ENCODE measurements around the gene CBFA2T2.
"Not testable (repeated sequence)": the region's sequence is repeated elsewhere in the genome, so short reads cannot be mapped to it uniquely, and the experiment has no call there.

The CBFA2T2 gene

GRCh38 chr20:33508015-33508414, 18.1 kb downstream of the CBFA2T2 start:
- DNase-seq = not testable (repeated sequence)

GRCh38 chr20:33509057-33509456, 19.2 kb downstream of the CBFA2T2 start:
- DNase-seq = not testable (repeated sequence)

- DNase-seq = not testable (repeated sequence)
These were observed 22.0 kb downstream of the CBFA2T2 start for GRCh38 chr20:33511876-33512275.

- no peak for DNase-seq
These were observed 25.8 kb downstream of the CBFA2T2 start for GRCh38 chr20:33515569-33516216.

GRCh38 chr20:33516882-33517281, 27.0 kb downstream of the CBFA2T2 start:
- no peak for DNase-seq

GRCh38 chr20:33518071-33518470, 28.2 kb downstream of the CBFA2T2 start:
- DNase-seq = no peak

GRCh38 chr20:33521461-33521860, 31.6 kb downstream of the CBFA2T2 start:
- DNase-seq = peak; percentile 85

- DNase-seq = no peak
These were observed 32.4 kb downstream of the CBFA2T2 start for GRCh38 chr20:33522256-33522820.

- DNase-seq = no peak
These were observed 34.4 kb downstream of the CBFA2T2 start for GRCh38 chr20:33524261-33524660.

- no peak for DNase-seq
These were observed 36.9 kb downstream of the CBFA2T2 start for GRCh38 chr20:33526769-33527168.

GRCh38 chr20:33531047-33531877, 41.4 kb downstream of the CBFA2T2 start:
- no peak for DNase-seq

GRCh38 chr20:33531885-33532284, 42.0 kb downstream of the CBFA2T2 start:
- no peak for DNase-seq

GRCh38 chr20:33532753-33533459, 43.0 kb downstream of the CBFA2T2 start:
- no peak for DNase-seq

- DNase-seq = not testable (repeated sequence)
These were observed 45.8 kb downstream of the CBFA2T2 start for GRCh38 chr20:33535717-33536116.

GRCh38 chr20:33537608-33538007, 47.7 kb downstream of the CBFA2T2 start:
- DNase-seq = no peak

GRCh38 chr20:33539129-33539528, 49.2 kb downstream of the CBFA2T2 start:
- DNase-seq = no peak

GRCh38 chr20:33540427-33540826, 50.5 kb downstream of the CBFA2T2 start:
- no peak for DNase-seq

- no peak for DNase-seq
These were observed 51.2 kb downstream of the CBFA2T2 start for GRCh38 chr20:33541074-33541473.

- no peak for DNase-seq
These were observed 51.9 kb downstream of the CBFA2T2 start for GRCh38 chr20:33541797-33542196.

- DNase-seq = no peak
These were observed 55.9 kb downstream of the CBFA2T2 start for GRCh38 chr20:33545763-33546162.

- no peak for DNase-seq
These were observed 59.5 kb downstream of the CBFA2T2 start for GRCh38 chr20:33549229-33549999.

GRCh38 chr20:33551778-33552177, 61.9 kb downstream of the CBFA2T2 start:
- DNase-seq = no peak

- no peak for DNase-seq
These were observed 62.6 kb downstream of the CBFA2T2 start for GRCh38 chr20:33552519-33552918.

All from NCI-H1694 treated with DMSO at 0.1 percent for 48 hours (cell line).